GM19372 (cell line): Measurements from ENCODE around the gene GPR176.

Experiments used
- ATAC-seq: cut with Tn5 transposase; IDR thresholded peaks from one replicate; pipeline ENCODE4 v1.9.1; 2021; ENCODE audit warnings: mild to moderate bottlenecking, low read depth, moderate library complexity; ENCODE audit not compliant: unreplicated experiment

GPR176 gene

DNA sequence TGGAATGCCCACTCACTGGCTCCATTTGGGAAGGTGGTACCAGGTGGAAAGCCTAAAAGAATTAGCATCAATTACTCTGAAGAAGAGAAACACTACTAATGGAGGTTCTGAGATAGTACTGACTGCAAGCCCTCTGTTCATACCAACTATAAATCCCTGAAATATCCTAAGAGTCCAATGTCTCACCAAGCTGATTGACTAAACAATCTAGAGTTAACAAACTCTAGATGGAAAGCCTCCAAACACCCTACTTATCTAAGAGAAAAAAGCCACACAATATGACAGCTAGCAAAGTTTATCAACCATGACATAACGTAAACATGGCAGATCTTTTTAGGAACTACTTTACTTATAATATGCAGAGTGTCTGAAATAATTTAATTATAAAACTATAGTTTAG, 59.2 kb downstream of the GPR176 start:
- ATAC-seq, result no peak

DNA sequence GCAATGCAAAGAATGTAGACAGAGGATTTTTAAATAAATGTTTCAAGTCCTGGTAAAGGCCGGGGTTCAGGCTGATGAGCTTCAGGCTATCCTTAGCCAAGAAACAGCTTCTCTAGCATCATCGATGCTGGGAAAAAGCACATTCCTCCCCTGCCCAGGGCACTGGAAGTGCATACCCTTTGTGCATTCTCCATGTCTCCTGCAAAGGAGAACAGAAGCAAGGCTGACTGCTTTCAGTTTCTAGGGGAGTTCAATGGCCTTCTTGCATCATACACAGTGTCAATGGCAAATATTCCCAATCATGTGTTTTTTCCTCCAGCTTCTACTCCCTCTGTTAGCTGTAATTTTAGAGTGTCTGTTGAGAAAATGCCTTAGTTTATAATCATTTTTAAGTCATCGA, 59.9 kb downstream of the GPR176 start:
- no peak for ATAC-seq

DNA sequence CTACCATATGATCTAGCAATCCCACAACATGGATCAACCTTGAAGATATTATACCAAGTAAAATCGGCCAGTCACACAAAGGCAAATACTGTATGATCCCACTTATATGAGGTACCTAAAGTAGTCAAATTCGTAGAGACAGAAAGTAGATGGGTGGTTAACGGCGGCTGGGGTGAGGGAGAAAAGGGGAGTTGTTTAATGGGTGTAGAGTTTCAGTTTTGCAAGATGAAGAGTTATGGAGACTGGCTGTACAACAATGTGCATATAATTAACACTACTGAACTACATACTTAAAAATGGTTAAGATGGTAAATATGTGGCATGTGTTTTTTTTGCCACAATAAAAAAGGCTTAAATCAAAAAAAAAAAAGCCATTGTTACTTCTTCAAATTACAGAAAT, 60.4 kb downstream of the GPR176 start:
- ATAC-seq, result no peak

DNA sequence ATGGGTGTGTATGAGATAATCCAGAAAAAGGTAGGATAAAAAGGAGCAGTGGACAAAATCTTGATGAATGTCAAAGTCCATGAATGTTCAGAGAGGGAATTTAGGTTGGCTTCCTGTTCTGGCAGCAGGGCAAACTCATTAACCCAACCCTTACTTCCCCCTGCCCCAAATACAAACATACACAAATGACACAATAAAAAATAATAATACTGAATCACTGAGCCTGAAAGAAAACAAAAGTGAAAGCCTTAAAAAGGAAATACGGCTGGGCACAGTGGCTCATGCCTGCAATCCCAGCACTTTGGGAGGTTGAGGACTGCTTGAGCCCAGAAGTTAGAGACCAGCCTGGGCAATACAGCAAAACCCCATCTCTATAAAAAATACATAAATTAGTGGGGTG, 62.9 kb downstream of the GPR176 start:
- no peak for ATAC-seq

DNA sequence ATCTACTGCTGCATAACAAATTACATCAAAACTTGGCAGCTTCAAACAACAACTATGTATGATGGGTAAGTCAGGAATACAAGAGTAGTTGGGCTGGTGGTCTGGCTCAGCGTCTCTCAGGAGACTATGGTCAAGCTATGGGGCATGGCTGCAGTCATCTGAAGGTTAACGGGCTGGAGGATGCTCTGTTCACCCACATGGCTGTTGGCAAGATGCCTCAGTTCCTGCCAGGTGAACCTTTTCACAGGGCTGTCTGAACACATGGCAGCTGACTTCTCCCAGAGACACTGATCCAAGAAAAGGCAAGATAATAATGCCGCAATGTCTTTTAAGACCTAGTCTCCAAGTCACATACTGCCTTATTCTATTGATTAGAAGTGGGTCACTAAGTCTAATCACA, 63.7 kb downstream of the GPR176 start:
- no peak for ATAC-seq

DNA sequence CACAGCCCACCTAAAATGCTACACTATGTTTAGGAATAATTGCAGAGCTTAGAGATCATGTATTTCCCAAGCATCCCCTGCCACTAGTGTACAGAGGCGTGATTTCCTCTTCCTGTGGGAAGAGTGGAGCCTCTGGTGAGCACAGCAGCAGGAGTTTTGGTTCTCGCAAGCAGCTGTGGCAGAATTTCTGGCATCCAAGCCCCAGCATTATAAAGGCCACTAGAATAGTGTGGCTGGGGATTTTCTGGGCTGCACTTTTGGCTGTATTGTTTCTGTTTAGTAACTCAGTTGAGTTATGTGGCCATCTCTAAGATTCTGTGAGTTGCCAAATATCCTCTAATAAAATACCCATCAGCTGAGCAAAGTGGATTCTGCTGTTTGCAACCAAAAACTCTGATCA, 64.7 kb downstream of the GPR176 start:
- ATAC-seq, result no peak

DNA sequence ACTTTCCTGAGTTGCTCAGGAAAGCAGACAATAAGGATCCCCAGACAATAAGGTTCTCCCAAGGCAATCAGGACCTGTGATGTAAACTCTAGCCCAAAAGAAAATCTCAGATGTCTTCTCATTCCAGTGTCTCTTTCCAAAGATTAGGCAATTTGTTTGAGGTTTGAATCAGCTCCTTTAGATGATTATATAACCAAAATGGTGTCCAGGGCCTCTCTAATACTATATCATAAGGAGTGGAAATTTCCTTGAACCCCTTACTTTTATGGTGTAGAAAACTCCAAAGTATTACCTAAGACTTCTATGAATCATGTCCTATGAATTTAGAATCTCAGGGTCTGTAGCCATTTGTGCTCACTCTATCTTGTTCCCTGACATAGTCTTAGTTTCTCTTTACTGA, 65.9 kb downstream of the GPR176 start:
- no peak for ATAC-seq

DNA sequence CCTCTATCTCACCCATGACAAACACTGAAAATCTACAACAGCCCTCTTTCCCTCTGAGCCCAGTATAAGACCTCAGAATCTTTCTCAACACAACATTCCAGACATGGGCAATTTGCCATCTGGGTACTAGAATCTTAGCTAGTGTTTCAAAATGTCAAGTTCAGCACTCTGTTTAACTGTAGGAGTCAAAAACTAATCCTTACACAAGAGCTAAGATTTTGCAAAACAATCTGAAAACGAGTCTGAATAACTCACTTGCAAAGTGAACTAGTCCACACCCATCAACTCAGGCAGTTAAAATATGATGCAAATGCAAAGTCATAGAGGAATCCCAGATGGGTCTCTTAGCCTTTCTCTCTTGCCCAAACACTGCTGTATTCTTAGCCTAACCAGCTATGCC, 67.8 kb downstream of the GPR176 start:
- no peak for ATAC-seq

DNA sequence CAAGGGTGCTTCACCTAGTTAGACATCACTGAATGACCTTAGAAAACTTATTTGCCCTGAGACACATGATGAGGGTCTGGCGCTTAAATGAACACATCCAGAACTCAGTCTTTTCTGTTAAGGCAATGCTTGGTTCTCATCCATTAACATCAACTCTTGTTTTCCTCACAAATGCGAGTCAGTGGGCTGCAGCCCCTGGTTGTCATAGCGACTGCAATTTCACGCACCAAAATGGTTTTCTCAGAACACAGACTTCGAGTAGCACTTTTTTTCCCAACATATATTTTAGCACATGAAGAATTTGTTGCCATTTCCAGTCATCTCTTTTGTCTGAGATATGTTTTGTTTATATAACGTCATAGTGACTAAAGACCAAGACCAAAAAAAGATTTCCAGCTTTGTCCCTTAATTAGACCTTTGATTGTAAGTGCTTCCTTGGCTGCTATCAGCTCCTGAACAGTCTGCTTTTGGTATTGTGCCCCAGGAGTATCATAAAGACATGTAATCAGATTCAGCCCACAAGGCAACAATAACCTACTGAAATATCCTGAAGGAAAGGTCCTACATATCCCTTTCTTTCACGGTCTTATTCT, 68.5 kb downstream of the GPR176 start:
- ATAC-seq, result no peak

DNA sequence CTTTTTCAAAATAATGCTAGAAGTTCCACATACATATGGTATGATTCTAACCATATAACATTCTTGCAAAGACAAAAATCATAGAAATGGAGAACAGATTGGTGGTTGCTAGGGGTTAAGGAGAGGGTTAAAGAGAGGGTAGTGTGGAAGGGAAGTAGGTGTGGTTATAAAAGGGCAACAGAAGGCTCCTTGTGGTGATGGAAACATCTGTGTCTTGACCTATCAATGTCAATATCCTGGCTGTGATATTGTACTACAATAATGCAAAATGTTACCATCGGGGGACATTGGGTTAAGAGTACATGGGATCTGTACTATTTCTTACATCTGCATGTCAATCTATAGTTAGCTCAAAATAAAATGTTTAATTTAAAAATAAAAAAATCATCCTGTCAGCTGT, 69.6 kb downstream of the GPR176 start:
- no peak for ATAC-seq

DNA sequence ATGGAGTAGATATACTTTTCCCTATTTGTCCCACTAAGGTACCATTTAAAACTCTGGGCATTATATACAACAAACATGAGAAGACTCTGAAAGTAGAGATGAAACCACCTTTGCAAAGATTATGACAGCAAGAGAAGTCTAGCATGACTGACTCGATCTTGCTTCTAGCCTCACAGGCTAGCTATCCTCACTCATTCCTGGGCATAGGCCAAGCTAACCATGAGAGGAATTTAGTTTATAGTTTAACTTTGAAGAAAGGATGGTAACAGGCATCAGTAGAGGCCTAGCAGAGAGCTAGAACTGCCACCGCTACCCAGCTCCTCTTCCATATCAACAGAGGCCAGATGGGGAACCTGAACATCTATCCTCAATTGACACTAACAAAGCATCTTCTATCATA, 74.0 kb downstream of the GPR176 start:
- no peak for ATAC-seq

DNA sequence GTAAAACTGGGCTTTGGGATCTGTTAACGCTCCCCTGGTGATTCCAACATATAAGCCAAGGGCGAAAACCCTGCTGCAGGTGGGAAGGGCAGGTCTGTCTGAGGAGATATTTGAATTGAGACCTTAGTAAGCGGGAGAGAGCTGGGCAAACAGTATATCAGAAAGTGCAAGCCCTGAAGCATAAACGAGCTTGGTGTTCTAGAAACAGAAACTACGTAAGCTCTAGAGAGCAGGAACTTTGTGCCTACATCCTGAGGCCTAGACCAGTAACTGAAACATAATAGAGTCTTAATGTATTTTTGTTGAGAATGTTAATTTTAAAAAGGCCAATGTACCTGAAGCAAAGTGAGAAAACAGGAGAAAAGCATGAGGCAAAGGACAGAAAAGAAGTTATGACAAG, 74.5 kb downstream of the GPR176 start:
- ATAC-seq, result no peak

DNA sequence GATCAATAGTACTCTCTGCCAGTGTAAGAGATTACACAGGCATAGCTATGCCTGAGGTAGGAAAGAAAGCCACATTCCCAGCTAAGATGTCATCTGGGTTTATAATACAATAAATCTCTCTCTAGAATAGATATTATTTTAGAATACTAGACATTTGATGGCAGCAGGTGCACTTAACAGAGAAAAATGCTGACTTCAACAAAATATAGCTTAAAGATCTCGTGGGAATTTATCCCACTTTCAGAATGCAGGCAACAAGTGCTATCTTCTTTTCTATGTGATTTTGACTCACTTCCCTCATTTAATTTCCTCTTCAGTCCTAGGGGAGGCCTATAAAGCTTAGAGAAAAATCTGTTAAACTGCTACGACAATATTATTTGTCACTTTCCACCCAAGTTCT, 76.5 kb downstream of the GPR176 start:
- no peak for ATAC-seq

DNA sequence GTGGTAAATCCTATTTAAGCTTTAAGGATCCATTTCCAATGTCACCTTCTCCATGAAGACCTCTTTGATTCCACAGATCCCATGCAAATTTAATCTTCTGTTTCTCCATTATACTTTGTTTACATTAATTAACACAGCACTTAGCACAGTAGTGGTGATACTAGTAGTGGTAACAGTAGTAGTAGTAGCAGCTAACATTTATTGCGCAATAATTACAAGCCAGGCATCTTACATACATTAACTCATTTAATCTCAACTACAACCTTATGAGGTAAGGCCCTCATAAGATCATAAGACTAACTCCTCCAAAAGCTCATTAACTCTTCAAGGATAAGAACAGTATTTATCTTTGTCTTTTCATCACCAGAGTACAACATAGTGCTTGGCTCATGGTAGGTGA, 82.6 kb downstream of the GPR176 start:
- no peak for ATAC-seq

DNA sequence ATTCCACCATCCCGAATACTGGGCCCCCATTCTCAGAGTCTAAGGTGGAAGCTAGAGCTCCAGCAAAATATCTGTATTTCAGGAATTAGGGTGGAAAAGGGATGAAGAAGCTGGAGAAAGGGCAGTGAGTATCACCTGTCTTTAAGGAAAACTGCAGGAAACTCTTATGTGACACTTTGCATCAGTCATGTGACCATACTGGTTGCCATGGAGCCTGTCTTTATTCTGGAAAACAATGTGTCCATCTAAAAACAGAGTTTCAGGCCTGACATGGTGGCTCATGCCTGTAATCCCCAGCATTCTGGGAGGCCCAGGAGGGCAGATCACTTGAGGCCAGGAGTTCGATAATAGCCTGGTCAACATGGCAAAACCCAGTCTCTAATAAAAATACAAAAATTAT, 84.5 kb downstream of the GPR176 start:
- ATAC-seq, result no peak

DNA sequence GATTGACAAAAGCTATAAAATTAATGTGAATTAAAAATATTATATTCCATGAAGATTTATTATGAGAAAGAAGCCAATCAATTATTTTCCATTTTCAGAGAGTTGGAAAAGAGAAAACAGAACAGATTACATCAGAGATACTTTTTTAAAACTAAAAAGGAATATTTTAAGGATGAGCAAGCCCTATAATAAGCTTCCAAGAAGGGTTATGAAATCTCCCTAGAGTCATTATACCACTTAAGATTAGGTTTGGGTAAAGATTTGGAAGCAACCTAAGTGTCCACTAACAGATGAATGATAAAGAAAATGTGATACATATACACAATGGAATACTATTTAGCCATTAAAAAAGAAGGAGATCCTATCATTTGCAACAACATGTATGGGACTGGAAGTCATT, 85.8 kb downstream of the GPR176 start:
- ATAC-seq, result no peak

DNA sequence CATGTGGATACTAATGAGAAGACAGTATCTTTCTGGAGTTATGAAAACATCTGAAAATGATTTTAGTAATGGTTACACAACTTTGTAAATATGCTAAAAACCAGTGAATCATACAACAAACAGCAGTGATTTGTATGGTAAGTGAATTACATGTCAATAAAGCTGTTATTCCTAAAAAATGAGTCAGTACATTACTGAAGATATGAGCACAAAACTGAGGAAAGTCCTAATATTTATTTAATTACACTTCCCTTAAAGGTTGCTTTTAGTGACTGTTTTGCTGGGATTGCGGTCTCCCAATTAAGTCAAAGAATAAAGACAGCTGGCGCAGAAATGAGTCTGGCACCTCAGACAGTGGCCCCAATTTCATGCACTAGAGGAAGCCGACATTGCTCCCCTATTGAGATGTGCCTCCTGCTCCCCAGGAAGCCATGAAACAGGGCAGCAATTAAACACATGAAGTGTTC, 86.5 kb downstream of the GPR176 start:
- ATAC-seq, result no peak

DNA sequence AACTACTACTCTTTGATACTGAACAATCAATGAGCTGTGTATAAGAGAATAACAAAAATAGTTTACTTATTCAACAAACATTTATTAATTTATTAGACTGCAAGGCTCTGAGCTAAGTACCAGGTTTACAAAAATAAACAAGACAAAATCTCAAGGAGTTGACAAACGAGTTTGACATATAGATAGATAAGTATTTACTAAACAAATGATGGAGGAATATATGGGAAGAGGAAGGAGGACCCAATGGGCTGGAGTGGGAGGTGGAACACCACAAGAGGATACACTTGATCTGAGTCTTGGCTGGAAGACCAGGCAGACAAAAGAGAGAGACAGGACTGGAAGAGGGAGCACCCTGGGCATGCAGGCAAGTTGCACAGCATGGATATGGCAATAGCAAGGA, 89.9 kb downstream of the GPR176 start:
- no peak for ATAC-seq

DNA sequence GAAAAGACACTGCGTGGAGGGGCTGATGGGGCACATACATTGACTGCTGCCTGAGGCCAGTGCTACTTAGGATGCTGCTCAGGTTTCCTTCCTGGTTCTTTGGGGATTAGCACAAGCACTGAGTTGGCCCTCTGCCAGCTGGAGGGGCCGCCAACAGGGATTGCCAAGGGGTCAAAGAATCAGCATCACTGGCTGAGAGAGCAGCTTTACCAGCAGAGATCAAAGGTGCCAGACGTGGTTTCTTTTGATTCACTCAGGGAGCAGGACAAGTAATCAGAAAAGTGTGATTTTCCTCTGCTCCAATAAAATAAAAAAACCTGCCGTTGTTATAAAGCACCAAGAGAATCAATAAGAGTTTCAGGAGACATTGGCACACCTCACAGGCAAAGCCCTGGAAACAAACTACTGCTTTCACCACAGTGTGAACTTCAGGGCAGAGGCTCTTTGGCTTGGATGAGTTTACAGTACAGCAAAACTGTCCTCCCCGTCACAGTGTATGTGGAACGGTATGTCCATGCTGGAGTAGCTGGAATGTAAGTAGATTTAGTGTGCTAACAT, 91.6 kb downstream of the GPR176 start:
- ATAC-seq, result no peak

DNA sequence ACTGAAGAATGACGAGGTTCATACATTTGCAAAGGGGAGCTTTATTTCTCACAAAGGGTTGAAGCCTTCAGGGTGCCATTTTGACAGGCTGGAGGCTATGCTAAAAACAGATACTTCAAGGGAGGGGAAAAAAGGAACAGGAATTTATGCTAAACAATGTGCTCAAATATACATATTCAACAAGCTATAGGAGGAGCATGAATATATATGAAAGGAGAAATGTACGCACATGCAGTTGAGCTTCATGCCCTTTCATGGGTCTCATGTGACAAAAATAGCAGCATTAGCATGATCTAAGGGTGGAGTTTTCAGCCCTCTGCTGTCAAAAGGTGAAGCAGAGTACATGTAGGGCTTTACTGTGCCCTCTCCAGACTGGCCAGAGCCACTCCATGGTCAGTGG, 93.1 kb downstream of the GPR176 start:
- ATAC-seq, result no peak

DNA sequence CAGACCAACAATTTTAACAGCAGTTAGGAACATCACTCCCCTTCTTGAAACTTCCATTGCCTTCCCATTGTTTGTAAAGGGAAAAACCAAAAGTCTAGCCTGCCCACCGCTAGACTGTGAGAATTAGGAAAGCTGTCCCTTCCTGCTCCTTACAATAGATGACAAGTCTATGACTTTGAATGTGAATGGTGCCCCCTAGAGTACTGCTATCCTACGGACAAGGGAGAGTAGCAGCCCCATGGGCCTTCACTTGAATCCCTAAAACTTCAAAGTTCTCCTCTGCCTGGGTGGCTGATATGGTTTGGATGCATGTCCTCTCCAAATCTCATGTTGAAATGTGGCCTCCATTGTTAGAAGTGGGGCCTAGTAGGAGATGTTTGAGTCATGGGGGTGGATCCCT, 96.4 kb downstream of the GPR176 start:
- ATAC-seq, result no peak

DNA sequence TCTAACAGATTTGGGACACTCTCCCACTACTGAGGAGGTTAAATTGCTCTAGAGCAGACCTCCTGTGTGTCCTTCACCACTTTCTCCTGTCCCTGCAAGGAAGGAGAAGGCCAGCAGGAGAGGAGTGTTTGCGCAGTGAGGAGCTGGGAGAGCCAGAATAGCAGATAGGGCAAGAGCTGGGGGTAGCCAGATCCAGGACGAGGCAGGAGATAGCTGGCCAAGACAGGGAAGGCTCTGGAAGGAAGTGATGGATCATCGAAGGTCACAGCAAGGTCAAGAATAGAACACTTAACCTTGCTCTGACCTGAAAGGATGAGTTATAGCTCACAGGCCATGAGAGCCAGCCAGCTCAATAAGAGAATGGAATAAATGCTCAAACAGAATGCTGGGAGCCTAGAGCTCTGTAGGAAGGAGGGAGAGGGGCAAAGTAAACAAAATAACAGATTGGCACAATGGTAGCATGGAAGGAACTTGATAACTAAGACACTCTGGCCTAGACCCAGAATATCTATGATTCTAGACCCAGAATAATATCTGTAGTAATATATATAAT, 99.9 kb downstream of the GPR176 start:
- ATAC-seq, result no peak

DNA sequence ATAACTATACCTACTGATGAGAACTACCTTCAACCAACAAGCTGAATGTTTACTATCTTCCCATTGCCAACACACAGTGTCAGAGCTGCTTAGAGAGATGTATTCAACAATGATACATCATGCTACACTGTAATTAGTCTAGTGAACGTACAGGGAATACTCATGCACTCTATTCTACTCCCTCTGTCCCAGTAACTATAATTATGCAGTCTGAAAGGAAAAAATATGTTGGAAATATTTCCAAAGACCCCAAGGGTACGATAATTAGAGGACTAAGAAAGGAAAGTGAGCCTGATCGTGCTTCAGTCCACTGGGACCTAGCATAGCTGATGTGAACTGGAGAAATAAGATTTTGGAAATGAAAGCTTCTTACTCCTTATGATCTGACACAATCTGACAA, 100.5 kb downstream of the GPR176 start:
- ATAC-seq, result no peak
